GM12865 (cell line): ENCODE data around the gene LRRC53.

ENCODE experiments used
- DNase-seq: peaks from one replicate; pipeline ENCODE4 v3.0.0; 2010; ENCODE audit warnings: low read depth
- H3K4me3 ChIP-seq: 2 replicates; pipeline ENCODE4 v1.5.1; 2011; ENCODE audit warnings: mild to moderate bottlenecking, low read depth, low read length, control low read depth
- CTCF ChIP-seq: IDR thresholded peaks from 2 replicates; pipeline ENCODE4 v1.5.1; 2011; ENCODE audit warnings: low read length, control low read depth, low read depth, inconsistent platforms; ENCODE audit not compliant: insufficient read depth; ENCODE audit errors: missing control alignments

Gene LRRC53

GRCh38 chr1:74528123-74528522 is 15.7 kb upstream of the LRRC53 start:
- no peak for DNase-seq
- TF ChIP-seq CTCF = no peak
- no peak overlapping the region for H3K4me3 ChIP-seq

- no peak overlapping the region for H3K4me3 ChIP-seq
- no peak for TF ChIP-seq CTCF
- no peak for DNase-seq
Measured at GRCh38 chr1:74526708-74527107, 14.3 kb upstream of the LRRC53 start.

GRCh38 chr1:74523873-74524480 is 11.6 kb upstream of the LRRC53 start:
- H3K4me3 ChIP-seq = no peak overlapping the region
- DNase-seq = no peak
- TF ChIP-seq CTCF = no peak

- no peak overlapping the region for H3K4me3 ChIP-seq
- no peak for TF ChIP-seq CTCF
Measured at GRCh38 chr1:74522148-74522547, 9.7 kb upstream of the LRRC53 start.

GRCh38 chr1:74517599-74518051 is 5.2 kb upstream of the LRRC53 start:
- no peak overlapping the region for H3K4me3 ChIP-seq
- TF ChIP-seq CTCF = no peak
- peak; percentile 61 for DNase-seq

More at GRCh38 chr1:74522148-74522547, 9.7 kb upstream of the LRRC53 start:
- DNase-seq = no peak

GRCh38 chr1:74513411-74514300 is 1.2 kb upstream of the LRRC53 start:
- no peak for DNase-seq
- H3K4me3 ChIP-seq = no peak overlapping the region
- TF ChIP-seq CTCF = no peak
